ENCODE measurements around the gene BORCS5.
"Not testable (repeated sequence)": the region's sequence is repeated elsewhere in the genome, so short reads cannot be mapped to it uniquely, and the experiment has no call there.

BORCS5 gene

DNA sequence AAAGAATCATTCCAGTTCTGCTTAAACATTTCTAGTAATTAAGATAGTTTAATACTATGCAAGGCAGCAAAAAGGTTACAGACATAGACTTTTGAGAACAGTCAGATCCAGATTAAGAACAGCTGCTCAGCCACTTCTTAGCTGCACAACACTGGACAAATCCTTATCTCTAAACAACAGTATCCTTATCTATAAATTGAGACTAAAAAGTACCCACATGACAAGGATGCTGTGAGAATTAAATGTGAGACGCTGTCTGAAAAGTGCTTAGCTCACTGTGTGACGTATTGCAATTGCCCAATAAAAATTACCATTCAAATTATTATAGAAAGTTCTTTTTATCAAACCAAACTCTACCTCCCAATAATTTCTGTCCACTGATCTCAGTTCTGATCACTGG is 35.5 kb downstream of the BORCS5 start:
- DNase-seq (ENCODE audit: low spot score): no peak

DNA sequence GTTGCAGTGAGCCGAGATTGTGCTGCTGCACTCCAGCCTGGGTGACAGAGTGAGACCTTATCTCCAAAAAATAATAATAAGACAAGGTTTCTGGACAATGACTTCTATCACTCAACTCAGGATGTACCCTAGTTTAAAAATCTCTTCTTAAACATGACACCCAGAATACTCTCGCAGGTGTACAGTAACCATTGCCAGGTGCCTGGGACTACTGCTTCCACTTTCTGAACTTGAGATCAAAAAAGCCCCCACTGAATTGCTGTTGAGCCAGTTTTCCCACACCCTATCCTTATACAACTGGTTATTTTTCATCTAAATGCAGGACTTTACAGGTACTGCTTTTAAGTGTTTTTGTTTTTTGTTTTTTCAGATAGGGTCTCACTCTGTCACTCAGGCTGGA is 36.3 kb downstream of the BORCS5 start:
- no peak for DNase-seq (ENCODE audit: low spot score)

DNA sequence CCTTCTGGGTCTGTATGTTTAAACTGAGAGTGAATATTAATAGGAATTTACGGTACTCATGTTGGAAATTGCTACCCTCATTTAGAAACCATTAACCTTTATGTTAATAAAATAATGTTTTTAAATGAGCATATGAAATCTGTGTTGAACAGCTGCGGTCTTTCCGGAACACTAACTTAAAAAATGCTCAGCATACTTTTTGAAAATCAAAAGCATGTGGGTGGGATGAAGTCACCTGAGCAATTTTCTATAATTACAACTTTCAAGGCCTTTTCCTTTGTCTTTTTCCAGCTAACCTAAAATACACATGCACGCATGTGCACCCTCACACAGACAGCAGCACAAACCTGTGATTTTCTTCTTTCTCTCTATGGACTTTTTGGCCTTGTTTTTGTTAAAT is 39.8 kb downstream of the BORCS5 start:
- DNase-seq (ENCODE audit: low spot score): no peak

DNA sequence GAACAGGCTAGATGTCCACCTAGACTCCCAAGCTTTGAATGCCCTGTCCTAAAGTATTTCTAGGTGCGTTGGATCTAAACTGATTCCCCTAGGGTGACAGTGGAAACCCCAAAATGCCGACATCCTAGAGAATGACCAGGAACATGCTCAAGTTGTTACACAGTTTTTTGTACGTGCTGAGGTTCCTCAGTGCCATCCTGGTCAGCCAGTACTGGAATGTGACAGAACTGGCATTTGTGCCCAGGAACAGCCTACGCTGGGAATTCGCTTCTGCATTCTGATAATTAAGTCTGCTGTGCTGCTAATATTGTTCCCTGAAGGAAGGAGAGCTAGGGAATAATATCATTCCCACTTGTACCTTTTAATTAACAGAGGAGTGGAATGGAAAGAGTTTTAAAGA is 40.3 kb downstream of the BORCS5 start:
- DNase-seq (ENCODE audit: low spot score): no peak

DNA sequence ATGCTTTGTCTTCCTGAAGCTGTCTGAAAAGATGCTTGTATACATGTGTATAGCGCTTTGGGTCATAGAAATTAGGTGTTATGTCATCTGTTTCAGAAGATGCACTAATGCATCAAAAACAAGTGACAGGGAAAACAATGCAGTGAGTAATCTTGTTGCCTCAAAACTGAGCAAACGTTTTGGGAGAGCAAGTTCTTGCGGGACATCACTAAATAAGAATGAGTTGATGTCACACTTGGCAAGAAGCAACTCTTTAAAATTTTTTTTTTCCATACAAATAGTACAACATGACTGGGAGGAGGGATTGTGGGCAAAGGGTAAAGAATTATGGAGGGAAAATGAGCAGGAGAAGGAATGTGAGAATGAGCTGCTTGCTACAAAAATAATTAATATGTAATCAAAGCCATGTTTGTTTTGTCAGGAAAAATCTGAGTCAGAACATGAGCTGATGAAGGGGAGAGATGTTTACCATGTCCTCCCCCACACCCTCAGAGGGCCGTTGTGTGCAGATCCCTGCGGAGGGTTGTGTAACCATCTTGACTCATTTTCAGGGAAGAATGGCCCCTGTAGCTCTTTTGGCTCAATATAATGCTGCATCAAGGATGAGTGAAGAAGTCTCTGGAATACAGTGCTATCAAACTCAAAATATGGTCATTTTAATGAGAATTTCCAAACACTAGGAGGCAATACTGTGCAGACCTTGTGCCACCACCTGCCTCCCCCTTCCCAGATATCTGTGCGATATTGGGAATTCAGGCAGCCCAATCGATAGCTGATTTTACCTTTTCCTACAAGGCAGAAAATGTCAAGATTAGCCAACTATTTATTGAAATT is 41.4 kb downstream of the BORCS5 start:
- no peak for DNase-seq (ENCODE audit: low spot score)

DNA sequence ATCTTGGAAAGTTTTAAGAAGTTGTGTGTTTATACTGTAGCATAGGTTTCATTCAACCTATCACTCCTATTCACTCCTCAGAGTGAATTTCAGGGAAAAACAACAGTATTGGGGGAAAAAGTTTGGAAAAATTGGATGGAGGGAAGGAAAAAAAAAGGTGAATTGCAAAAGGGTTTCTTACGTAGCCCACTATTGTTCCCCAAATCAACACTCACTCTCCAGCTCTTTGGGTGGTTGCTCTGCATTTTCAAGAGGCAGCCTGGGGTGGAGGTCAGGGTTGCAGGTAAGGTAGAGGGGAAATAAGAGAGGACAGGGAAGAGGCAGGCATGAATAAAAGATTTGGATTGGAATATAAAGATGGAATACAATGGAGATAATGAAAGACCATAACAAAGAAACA is 42.3 kb downstream of the BORCS5 start:
- DNase-seq (ENCODE audit: low spot score): no peak

DNA sequence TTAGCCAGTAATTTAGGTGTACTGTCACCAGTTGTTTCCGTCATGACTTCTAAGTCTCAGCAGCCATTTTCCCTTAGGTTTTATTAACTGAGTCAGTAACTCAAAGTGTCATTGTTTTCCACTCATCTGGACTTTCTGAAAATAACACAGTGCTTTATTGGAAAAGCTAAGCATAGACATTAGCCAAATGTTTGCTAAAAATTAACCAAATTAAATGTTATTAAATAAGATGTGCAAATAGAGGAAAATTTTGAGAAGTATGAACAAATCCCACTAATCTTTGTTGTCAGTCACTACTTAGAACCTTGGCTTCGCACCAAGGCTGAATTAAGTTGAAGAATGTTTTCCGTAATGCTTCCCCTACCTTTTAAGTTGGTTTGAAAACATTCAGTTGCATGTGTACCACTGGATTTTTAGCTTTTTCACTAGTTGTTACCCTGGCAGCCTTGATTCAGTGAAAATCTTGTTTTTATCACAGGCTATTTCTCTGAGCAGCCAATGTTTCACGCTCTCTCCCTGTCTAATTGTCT is 43.0 kb downstream of the BORCS5 start:
- no peak for DNase-seq (ENCODE audit: low spot score)

DNA sequence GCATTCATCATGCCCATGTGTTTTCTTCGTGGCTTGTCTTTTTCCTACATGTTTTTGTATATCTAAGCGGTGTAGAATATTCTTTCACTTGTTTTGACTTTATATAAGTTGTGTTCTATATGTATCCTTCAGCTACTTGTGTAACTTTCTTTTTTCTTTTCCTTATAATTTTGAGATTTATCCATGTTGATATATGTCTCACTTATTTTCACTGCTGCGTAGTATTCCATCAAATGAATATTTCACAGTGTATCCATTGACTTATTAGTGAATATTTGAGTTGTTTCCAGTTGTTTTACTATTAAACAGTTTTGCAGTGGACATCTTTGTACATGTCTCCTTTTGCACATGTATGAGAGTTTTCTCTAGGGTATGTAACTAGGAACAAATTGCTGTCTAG is 43.9 kb downstream of the BORCS5 start:
- DNase-seq (ENCODE audit: low spot score): no peak

DNA sequence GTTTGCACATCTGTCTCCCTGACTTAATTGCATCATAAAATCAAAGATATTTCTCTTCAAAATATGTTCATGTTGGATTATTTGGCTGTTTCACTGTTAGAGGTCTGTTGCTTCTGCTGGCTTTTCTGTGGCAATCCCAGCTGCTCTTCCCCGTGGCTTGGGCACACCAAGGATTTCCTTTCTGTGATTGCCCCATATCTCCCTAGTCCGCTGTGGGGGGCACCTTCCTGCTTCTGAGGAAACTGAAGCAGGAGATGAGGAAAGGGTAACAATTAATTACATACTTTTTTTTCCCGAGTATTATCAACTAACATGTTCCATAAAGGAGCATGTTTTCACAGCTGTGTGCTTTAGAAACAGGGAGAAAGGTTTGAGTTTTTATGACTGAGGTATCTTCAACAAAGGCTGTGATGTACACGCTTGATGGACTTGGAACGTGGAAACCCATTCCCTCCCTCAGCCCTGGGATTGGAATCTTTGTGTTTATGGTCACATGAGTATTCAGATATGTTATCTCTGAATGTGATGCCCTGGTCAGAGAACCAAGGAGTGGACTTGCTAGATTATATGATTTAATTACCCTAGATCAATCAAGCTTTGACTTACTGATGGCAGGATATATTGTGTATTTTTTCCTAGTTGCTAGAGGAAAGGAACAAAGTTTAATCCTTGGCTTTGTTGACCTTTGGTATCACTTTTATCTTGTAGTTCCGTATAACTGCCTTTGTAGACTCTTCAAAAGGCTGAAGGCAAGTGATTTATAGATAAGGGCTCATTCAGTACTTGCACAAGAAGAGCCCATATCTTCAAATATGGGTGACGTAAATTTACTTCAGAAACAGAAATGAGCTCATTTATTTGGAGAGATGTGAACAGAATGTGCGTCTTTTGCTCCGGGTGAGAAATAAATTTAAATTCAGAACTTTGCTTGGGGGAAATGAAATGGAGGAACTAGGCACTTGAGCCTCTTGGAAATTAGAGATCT is 46.7 kb downstream of the BORCS5 start:
- DNase-seq (ENCODE audit: low spot score): no peak

DNA sequence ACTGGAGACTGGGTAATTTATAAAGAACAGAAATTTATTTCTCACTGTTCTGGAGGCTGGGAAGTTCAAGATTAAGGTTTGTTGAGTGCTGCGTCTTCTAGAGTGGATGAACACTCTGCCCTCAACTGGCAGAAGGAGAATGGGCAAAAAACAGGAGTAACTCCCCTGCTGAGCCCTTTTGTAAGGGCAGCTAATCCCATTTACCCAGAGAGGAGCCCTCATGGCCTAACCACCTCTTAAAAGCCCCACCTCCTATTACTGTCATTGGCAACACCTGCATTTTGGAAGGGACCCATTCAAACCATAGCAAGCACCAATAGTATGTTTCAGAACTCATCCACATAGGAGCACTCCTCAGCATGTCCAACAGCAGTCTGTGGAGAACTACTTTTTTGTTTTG is 47.4 kb downstream of the BORCS5 start:
- DNase-seq (ENCODE audit: low spot score): no peak

DNA sequence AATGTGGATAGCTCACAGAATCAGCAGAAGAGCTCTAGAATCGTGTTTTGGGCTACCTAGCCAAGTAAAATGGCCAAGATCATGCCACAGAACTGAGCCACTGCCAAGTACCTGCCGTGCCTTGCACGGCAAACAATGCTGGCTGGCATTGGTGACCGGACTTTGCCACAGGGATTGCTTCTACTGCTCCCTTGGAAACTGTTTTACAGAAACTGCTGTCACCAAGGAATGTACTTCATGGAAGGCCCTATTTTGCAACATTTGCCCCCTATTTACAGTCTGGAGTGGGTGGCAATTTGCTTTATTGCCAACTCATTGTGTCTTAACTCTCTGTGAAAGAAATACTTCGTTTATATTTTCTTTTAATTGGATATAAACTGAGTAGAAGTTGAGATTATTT is 49.0 kb downstream of the BORCS5 start:
- DNase-seq (ENCODE audit: low spot score): peak; percentile 79

DNA sequence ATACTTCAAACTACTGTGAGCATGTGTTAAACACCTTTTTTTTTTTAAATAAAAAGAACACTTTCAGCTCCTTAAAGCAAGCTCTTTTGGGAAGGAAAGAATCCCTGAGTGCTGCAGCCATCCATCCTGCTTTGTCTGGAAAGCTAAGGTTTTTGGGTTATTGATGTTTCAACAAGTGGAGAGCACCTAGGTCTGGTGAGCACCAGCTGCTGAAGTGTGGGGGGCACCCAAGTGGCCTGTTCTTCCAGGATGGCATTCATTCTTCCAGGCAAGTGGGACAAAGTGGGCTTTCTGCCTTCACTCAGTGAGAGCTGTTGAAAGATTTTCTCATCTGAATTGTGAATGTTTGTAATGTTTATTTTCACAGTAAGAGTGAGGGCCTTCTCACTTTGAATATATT is 49.9 kb downstream of the BORCS5 start:
- DNase-seq (ENCODE audit: low spot score): no peak

DNA sequence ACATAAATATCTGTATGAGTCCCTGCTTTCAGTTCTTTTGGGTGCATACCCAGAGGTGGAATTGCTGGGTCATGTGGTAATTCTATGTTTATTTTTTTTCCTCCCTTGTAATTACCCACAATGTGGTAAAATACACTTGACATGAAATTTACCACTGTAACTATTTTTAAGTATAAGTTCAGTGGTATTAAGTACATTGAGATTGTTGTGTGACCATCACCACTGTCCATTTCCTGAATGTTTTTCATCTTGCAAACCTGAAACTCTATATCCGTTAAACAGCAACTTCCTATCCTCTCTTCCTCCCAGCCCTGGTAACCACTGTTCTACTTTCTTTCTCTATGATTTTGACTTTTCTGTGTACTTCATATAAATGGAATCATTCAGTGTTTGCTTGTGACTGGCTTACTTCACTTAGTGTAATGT is 51.4 kb downstream of the BORCS5 start:
- DNase-seq (ENCODE audit: low spot score): no peak

DNA sequence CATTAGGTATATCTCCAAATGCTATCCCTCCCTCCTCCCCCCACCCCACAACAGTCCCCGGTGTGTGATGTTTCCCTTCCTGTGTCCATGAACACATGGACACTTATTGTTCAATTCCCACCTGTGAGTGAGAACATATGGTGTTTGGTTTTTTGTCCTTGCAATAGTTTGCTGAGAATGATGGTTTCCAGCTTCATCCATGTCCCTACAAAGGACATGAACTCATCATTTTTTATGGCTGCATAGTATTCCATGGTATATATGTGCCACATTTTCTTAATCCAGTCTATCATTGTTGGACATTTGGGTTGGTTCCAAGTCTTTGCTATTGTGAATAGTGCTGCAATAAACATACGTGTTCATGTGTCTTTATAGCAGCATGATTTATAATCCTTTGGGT is 52.5 kb downstream of the BORCS5 start:
- DNase-seq (ENCODE audit: low spot score): not testable (repeated sequence)

DNA sequence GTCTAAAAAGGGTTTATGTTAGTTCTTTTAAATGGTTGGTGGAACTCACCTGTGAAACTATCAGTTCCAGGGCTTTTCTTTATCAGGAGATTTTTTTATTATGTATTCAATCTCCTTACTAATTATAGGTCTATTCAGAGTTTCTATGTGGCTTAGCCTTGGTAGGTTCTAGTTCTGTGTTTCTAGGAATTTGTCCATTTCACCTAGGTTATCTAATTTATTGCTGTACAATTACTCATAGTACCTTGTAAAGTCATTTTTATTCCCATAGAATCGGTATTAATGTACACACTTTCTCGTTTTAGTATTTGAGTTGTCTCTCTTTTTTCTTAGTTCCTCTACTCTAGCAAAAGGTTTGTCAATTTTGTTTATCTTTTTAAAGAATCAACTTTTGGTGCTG is 59.0 kb downstream of the BORCS5 start:
- DNase-seq (ENCODE audit: low spot score): no peak

DNA sequence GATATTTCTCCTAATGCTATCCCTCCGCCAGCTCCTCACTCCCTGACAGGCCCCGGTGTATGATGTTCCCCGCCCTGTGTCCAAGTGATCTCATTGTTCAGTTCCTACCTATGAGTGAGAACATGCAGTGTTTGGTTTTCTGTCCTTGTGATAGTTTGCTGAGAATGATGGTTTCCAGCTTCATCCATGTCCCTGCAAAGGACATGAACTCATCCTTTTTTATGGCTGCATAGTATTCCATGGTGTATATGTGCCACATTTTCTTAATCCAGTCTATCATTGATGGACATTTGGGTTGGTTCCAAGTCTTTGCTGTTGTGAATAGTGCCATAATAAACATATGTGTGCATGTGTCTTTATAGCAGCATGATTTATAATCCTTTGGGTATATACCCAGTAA is 62.3 kb downstream of the BORCS5 start:
- DNase-seq (ENCODE audit: low spot score): not testable (repeated sequence)

DNA sequence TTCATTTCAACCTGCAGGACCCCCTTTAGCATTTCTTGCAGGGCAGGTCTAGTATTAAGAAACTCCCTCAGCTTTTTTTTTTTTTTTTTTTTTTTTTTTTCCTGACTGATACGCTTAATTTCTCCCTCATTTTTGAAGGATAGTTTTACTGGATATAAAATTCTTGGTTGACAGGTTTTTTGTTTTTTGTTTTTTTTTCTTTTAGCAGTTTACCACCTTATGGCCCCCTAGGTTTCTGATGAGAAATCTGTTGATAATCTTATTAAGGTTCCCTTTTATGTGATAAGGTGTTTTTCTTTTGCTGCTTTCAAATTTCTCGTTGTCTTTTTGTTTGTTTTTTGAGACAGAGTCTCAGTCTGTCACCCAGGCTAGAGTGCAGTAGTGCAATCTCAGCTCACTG is 66.5 kb downstream of the BORCS5 start:
- DNase-seq (ENCODE audit: low spot score): no peak

DNA sequence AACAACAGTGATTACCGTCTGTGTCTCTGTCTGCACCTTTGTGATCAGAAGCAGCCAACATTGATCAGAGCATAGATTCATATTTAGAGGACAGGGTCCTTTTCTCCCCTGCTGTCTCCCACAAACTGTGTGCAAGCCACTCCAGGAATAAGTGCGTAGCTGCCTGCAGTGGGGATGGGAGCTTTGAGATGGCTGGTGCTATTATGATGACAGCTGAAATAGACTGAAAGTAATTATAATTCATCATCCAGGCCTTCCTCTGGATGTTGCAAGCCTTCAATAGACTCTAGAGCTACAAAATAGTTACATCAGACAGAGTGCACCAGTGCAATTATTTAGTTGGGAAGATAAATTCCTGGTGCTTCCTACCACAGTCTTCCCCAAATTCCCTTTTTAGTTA is 68.1 kb downstream of the BORCS5 start:
- DNase-seq (ENCODE audit: low spot score): no peak

DNA sequence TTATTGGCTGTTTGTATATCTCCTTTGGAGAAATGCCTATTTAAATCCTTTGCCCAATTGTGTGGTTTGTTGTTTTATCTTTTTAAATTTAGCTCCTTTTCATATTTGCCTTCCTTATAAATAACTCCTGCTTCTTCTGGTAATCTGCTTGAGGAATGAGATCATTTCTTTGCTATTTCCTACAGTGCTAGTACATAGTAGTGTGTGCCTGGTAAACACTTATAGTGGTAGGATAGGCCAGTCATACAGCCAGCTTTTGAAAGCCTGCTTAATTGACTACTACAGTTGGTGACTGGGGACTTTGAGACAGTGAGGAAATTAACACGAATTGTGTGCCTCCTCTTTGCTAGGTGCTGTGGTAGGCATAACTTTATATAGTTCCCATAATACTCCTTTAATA is 68.7 kb downstream of the BORCS5 start:
- no peak for DNase-seq (ENCODE audit: low spot score)

DNA sequence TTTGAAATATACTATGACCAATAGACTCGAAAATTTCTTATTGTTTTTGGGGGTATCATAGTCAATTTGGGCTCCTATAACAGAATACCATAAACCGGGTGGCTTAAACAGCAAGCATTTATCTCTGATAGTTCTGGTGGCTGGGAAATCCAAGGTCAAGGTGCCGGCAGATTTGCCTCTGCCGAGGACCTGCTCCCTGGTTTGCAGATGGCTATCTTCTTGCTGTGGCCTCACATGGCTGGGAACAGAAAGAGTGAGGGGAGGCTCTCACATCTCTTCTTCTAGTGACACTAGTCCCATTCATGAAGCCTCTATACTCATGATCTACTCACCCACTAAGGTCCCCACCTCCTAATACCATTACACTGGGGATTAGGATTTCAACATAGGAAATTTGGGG is 70.7 kb downstream of the BORCS5 start:
- no peak for DNase-seq (ENCODE audit: low spot score)

DNA sequence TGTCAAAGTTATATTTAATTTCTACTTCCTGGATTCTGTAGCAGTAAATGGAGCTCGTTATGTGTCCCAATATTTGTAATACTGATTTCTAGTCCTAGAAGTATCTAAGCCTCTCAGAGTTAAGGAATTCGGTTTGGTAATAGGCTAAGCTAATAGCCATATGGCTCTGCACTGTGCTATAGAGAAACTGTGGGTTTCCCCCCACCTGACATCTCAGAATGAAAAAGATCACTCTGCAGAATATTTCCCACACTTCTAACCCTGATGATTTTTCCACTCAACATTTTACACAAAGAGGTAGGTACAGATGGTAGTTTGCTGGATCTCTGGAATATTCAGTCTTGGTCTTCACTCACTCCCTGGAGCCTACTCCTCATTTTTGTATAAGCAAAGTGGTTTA is 71.2 kb downstream of the BORCS5 start:
- DNase-seq (ENCODE audit: low spot score): no peak

DNA sequence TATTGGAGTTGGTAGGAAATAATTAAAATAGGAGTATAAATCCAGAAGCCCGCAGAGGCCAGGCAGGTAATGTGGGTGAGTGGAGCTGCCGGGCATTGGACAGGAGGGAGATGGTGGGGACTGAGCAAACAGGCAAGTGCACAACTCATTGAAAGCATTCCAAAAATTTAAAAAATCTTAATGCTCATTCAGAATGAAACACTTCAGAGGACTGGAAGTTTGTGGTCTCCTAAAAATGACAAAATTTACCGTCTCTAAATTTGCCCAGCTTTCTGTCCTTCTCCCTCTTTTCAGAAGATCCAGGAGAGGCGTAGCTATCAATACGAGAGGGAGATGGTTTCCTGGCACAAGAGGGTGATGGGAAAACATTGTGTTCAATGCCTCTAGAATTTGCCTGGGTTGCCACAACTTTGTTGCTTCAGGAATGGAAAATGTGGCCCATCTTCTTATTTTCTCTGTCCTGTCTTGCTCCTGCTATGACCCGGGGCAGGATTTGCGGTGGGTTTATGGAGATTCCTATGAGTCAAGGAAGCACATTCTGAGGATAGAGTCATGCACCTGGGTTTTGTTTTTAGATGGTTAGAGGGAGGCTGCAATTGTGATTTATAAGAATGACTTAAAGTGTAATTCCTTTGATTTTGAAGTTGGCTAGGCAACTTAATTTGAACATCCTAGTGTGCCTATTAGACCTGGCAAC is 72.2 kb downstream of the BORCS5 start:
- no peak for DNase-seq (ENCODE audit: low spot score)
